ENCODE results near the gene HSP90AB1. TPM values are rescaled to one million over a fixed set of nuclear protein-coding genes. Genes with fewer than 3 reads are reported as not detected.
"Not testable (repeated sequence)": the region's sequence is repeated elsewhere in the genome, so short reads cannot be mapped to it uniquely, and the experiment has no call there.

The HSP90AB1 gene
- polyA plus RNA-seq, 3 donors from 2014 or later, result 185 to 309 (median 280) TPM

DNA sequence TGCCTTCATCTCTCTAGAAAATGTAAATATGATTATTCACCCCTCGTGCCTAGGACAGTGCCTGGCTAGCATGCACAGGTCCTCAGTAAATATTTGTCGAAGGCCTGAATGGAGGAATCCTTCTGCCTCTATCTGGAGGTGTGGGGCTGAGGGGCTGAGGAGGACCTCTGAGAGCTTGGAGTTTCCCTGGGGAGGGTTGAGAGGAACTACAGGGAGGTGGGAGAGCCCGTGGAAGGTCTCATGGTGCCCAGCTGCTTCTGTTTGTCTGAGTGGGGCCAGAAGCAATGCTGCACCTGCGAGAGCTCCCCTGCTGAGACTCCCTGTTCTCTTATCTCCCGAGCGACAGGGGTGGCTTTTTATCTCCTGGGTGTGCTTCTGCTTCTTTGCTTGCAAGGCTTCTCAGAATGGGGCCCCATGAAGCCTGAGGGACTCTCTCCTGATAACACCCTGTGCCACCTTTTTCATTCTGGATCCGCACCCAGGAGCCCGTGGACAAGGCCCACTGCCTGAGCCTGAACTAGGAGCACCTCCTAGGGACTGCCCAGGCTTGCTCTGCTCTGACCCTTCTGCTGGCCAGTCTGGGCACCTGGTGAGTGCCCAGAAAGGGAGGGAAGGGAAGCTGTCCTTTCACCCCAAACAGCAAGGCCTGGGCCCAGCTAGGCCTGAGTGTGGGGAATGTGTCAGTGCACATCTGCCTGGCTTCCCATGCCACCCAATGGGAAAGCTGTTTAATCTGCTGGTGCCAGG is 21.1 kb upstream of the HSP90AB1 start:
- DNase-seq, result no peak
- H3K9me3 Mint-ChIP-seq, result no peaks in the 10 kb centered on the region
- H3K4me3 Mint-ChIP-seq, result peak overlapping the region in 1 of 5 donors; percentile 49
- H3K36me3 Mint-ChIP-seq, result no peaks in the 10 kb centered on the region
- H3K4me1 Mint-ChIP-seq, result peaks cover 17 to 19% of the 10 kb centered on the region in 2 donors
- no peak overlapping the region for H3K27ac Mint-ChIP-seq
- peaks cover 6 to 9% (median 7%) of the 10 kb centered on the region in 3 donors for H3K27me3 Mint-ChIP-seq (ENCODE audit: low read depth in 3 of 3)

- H3K9me3 Mint-ChIP-seq, result no peaks in the 10 kb centered on the region
- H3K4me3 Mint-ChIP-seq, result no peak overlapping the region
- H3K27me3 Mint-ChIP-seq (ENCODE audit: low read depth in 3 of 3), result peaks cover 6 to 8% (median 7%) of the 10 kb centered on the region in 3 donors
- peaks cover 17 to 19% of the 10 kb centered on the region in 2 donors for H3K4me1 Mint-ChIP-seq
- no peaks in the 10 kb centered on the region for H3K36me3 Mint-ChIP-seq
- DNase-seq, result no peak
- no peak overlapping the region for H3K27ac Mint-ChIP-seq
Measured at GRCh38 chr6:44226368-44227147, 20.3 kb upstream of the HSP90AB1 start.

DNA sequence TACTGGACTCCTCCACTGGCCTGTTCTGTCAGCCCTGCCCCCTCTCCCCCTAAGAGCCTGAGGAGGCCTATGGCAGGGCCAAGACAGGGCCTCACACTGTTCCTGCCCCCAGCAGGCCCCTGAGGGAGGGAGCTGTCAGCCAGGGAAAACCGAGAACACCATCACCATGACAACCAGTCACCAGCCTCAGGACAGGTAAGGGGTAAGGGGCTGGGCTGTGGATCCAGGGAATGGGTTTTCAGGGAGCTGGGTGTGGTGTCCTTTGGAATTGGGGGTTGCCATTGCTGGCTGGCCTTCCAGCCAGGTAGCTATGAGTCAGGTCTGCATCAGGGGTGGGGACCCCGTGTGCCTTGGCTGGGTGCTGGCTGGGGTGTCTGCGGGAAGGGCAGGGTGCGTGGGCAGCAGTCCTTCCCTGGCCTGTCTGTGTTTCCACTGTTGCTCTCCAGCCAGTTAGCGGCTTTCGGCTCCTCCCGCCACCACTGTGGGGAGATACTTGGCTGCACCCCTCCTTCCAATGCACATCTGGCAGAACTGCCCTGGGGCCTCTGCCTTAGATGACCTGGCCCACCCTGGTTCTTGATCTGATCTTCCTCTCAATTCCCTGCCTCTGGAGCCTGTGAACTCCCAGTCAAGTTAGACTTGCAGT is 19.6 kb upstream of the HSP90AB1 start:
- no peaks in the 10 kb centered on the region for H3K36me3 Mint-ChIP-seq
- no peak for DNase-seq
- H3K27ac Mint-ChIP-seq, result no peak overlapping the region
- peaks cover 17% of the 10 kb centered on the region in 2 donors for H3K4me1 Mint-ChIP-seq
- no peaks in the 10 kb centered on the region for H3K9me3 Mint-ChIP-seq
- H3K4me3 Mint-ChIP-seq, result no peak overlapping the region
- H3K27me3 Mint-ChIP-seq (ENCODE audit: low read depth in 3 of 3), result peaks cover 6 to 9% (median 7%) of the 10 kb centered on the region in 3 donors

DNA sequence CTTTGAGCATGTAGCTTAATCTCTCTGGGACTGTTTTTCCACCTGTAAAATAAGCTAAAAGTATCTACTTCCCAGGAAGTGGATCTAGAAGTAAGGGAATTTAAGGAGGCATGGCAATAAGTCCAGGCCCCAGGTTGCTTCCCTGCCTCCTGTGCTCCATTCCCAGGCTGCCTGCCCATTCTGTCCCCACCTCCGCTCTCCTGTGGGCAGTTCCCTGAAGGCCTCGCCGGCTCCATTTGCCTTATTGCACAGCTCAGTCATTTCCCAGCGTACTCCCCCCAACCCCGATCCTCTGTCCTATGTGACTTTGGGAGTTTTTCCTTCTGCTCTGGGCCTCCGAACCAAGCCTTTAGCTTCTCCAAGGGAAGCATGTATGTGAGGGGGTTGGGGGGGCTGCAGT is 18.9 kb upstream of the HSP90AB1 start:
- Mint-ChIP-seq H3K27me3 (ENCODE audit: low read depth in 3 of 3) (peaks cover 4 to 9% (median 6%) of the 10 kb centered on the region in 3 donors), H3K27ac (no peak overlapping the region), H3K9me3 (no peaks in the 10 kb centered on the region), H3K36me3 (no peaks in the 10 kb centered on the region), H3K4me1 (peaks cover 9 to 10% of the 10 kb centered on the region in 2 donors), H3K4me3 (no peak overlapping the region)
- DNase-seq, result no peak

DNA sequence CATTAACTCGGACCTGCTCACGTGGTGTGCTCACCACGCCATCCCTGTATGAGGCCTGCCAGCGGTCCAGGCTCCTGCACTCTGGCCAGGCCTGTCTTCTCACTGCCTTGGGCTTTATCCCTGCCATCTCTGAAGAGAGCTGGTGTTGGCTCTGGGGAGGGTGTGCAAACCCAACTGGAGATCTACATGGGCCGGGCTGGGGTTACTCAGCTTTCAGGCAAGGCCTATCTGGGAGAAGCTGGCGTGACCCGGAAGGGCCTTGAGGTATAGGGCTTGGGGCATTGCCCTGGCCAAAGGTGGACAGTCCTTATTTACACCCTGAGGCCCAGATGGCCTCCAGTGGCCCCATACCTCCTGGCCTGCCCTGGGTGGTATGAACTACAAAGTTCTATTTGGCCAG is 18.5 kb upstream of the HSP90AB1 start:
- Mint-ChIP-seq H3K27ac (no peak overlapping the region), H3K36me3 (no peaks in the 10 kb centered on the region), H3K9me3 (no peaks in the 10 kb centered on the region), H3K27me3 (ENCODE audit: low read depth in 3 of 3) (peaks cover 2 to 9% (median 6%) of the 10 kb centered on the region in 3 donors), H3K4me1 (peaks cover 9% of the 10 kb centered on the region in 2 donors), H3K4me3 (no peak overlapping the region)
- DNase-seq, result no peak

DNA sequence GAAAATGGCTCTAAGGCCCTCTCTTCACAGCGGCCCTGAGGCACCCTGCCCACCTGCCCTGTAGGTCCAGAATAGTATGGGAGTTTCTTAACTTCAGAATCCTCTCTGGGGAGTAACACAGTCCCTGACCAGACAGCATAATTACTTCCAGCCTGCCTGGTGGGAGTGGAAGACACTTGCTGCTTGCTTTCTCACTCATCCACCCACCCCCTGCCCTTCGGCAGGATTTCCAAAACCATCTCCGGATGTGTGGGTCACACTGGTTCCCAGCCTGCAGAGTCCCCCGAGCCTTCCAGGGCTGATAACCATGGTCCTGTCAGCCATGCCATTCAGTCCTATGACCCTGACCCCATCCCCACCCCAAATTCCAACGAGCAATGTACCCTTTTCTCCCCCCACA is 18.1 kb upstream of the HSP90AB1 start:
- peaks cover 8 to 9% of the 10 kb centered on the region in 2 donors for H3K4me1 Mint-ChIP-seq
- H3K36me3 Mint-ChIP-seq, result no peaks in the 10 kb centered on the region
- no peak overlapping the region for H3K4me3 Mint-ChIP-seq
- DNase-seq, result no peak
- H3K27ac Mint-ChIP-seq, result no peak overlapping the region
- H3K9me3 Mint-ChIP-seq, result no peaks in the 10 kb centered on the region
- H3K27me3 Mint-ChIP-seq (ENCODE audit: low read depth in 3 of 3), result peaks cover 2 to 10% (median 6%) of the 10 kb centered on the region in 3 donors

- no peak overlapping the region for H3K27ac Mint-ChIP-seq
Measured at GRCh38 chr6:44229376-44230033, 17.4 kb upstream of the HSP90AB1 start.

DNA sequence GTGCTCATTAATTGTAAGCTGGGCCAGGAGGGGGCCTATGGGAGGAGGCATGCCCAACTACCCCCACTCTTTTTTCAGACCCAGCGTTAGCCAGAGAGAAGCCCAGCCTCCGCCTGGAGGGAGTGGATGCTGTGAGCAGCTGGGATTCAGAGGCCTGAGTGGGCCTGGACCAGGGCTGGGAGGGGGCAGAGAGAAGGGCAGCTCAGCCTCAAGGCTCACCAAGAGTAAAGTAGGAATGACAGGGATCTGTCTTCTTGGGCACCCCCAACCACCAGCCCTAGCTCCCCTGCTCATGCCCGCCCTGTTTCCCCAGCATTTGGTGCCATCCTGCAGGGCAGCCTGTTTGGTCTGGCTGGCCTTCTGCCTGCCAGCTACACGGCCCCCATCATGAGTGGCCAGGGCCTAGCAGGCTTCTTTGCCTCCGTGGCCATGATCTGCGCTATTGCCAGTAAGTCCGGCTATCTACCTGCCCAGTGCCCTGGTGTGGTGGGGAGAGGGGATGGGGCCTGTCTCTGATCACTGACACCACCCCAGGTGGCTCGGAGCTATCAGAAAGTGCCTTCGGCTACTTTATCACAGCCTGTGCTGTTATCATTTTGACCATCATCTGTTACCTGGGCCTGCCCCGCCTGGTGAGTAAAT is 16.7 kb upstream of the HSP90AB1 start:
- Mint-ChIP-seq H3K4me3 (no peak overlapping the region), H3K9me3 (no peaks in the 10 kb centered on the region), H3K36me3 (no peaks in the 10 kb centered on the region), H3K27ac (no peak overlapping the region), H3K27me3 (ENCODE audit: low read depth in 3 of 3) (peaks cover 0 to 6% (median 0%) of the 10 kb centered on the region in 3 donors), H3K4me1 (no peaks in the 10 kb centered on the region)
- DNase-seq, result no peak

More at GRCh38 chr6:44229376-44230033, 17.4 kb upstream of the HSP90AB1 start:
- DNase-seq, result no peak
- H3K27me3 Mint-ChIP-seq (ENCODE audit: low read depth in 3 of 3), result peaks cover 0 to 9% (median under 1%) of the 10 kb centered on the region in 3 donors
- H3K36me3 Mint-ChIP-seq, result no peaks in the 10 kb centered on the region
- H3K9me3 Mint-ChIP-seq, result no peaks in the 10 kb centered on the region
- H3K4me3 Mint-ChIP-seq, result no peak overlapping the region
- peaks cover 1 to 2% of the 10 kb centered on the region in 2 donors for H3K4me1 Mint-ChIP-seq

DNA sequence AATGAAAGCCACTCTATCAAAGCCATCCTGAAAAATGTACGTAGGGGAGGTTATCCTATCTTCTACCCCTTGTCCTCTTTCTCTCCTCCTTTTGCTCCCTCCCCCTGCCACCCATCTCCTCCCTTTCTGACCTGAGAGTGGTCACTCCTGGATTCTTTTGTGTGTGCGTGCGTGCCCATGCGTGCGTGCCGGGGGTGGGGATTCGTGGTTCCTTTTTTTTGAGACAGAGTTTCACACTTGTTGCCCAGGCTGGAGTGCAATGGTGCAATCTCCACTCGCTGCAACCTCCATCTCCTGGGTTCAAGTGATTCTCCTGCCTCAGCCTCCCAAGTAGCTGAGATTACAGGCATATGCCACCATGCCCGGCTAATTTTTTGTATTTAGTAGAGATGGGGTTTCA is 15.5 kb upstream of the HSP90AB1 start:
- H3K27ac Mint-ChIP-seq; H3K27me3 Mint-ChIP-seq (ENCODE audit: low read depth in 3 of 3); H3K4me1 Mint-ChIP-seq; H3K9me3 Mint-ChIP-seq; DNase-seq; H3K36me3 Mint-ChIP-seq; H3K4me3 Mint-ChIP-seq: not testable (repeated sequence)

DNA sequence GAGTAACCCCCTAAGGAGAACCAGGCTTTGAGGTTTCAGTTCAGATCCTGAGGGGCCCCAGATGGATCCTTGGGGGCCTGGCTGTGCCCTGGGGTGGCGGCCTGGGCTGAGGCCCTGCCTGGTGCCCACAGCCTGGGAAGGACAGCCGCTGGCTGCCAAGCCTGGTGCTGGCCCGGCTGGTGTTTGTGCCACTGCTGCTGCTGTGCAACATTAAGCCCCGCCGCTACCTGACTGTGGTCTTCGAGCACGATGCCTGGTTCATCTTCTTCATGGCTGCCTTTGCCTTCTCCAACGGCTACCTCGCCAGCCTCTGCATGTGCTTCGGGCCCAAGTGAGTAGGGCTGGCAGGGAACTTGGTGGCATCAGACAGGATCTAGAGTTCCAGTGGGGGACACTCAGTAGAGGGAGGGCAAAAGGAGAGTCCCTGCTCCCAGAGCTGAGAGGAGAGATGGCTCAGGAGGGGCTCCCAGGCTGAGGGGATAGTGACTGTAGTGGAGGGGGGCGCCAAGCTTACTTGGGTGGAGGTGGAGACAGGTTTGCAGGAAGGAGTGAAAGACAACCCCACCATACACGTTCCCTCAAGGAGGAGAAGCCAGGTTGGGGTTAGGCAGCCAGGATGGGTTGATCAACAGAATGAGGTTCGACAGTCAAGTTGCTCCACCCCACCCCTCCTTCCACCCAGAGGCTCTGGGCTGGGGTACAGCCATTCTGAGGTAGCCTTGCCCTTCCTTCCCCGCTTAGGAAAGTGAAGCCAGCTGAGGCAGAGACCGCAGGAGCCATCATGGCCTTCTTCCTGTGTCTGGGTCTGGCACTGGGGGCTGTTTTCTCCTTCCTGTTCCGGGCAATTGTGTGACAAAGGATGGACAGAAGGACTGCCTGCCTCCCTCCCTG is 14.0 kb upstream of the HSP90AB1 start:
- Mint-ChIP-seq H3K4me3 (no peak overlapping the region), H3K27ac (no peak overlapping the region), H3K4me1 (peaks cover 7% of the 10 kb centered on the region in 2 donors), H3K36me3 (no peaks in the 10 kb centered on the region), H3K27me3 (ENCODE audit: low read depth in 3 of 3) (peaks cover 0 to 6% (median 2%) of the 10 kb centered on the region in 3 donors), H3K9me3 (no peaks in the 10 kb centered on the region)
- DNase-seq, result no peak

DNA sequence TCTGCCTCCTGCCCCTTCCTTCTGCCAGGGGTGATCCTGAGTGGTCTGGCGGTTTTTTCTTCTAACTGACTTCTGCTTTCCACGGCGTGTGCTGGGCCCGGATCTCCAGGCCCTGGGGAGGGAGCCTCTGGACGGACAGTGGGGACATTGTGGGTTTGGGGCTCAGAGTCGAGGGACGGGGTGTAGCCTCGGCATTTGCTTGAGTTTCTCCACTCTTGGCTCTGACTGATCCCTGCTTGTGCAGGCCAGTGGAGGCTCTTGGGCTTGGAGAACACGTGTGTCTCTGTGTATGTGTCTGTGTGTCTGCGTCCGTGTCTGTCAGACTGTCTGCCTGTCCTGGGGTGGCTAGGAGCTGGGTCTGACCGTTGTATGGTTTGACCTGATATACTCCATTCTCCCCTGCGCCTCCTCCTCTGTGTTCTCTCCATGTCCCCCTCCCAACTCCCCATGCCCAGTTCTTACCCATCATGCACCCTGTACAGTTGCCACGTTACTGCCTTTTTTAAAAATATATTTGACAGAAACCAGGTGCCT is 13.3 kb upstream of the HSP90AB1 start:
- Mint-ChIP-seq H3K27me3 (ENCODE audit: low read depth in 3 of 3) (peaks cover 0 to 6% (median 2%) of the 10 kb centered on the region in 3 donors), H3K4me1 (peaks cover 14% of the 10 kb centered on the region in 2 donors), H3K27ac (peak overlapping the region in 3 of 6 donors; percentile 6 to 71 (median 19)), H3K4me3 (no peak overlapping the region), H3K36me3 (no peaks in the 10 kb centered on the region), H3K9me3 (no peaks in the 10 kb centered on the region)
- DNase-seq, result no peak
